Measurements from ENCODE around the gene THSD4.

DNA sequence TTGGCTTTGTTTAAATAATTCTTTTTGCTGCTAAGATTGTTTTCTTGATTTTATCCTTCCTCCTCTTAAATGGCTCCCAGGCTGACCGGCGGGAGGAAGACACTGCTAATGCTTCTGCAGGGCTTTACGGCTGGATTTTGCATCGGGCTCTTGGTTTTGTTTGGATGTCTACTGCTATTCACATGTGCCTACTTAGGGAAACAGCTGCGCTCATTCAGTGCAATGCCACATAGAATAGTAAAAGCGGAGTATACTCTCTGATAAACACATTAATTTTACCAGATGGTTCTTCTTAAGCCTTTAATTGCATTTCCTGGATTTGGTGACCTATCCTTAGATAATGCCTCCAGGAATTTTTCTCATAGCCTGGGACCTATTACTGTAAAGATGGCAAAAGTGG lies 146.6 kb downstream of the THSD4 start:
- TF ChIP-seq EP300 (IDR thresholded peaks at IDR 0.05) (no peak), POLR2A (IDR thresholded peaks at IDR 0.05; ENCODE audit: low read length) (no peak), JUNB (IDR thresholded peaks at IDR 0.05) (no peak)

All from A549 (cell line).